HUDEP-2 (cell line): Measurements from ENCODE around the gene IPP.
"Not testable (repeated sequence)": the region's sequence is repeated elsewhere in the genome, so short reads cannot be mapped to it uniquely, and the experiment has no call there.

ENCODE experiments used
- DNase-seq, 76 experiments: peaks; one replicate each; lab custom pipeline; 2025; ENCODE audit not compliant: unreplicated experiment in 76 of 76; lab: John Stamatoyannopoulos, UW

The IPP gene

GRCh38 chr1:45746922-45747321 lies 3.5 kb downstream of the IPP start:
- DNase-seq = no peak

- DNase-seq = peak in 3 of 76 experiments; percentile 2 to 21 (median 11)
Measured at GRCh38 chr1:45739641-45740156, 10.8 kb downstream of the IPP start.

DNA sequence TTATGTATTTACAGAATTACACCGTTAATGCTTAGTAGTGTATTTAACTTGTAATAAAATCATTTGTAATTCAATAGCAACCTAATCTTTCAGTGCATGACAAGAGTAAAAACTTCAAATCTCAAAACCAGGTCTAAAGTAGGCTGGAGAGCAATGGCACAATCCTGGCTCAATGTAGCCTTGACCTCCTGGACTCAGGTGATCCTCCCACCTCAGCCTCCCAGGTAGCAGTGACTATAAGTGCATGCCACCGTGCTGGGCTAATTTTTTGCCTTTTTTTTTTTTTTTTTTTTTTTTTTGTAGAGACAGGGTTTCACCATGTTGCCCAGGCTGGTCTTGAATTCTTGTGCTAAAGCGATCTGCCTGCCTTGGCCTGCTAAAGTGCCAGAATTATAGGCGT lies 11.3 kb downstream of the IPP start:
- no peak for DNase-seq

- DNase-seq = no peak
Measured at GRCh38 chr1:45730780-45731319, 19.6 kb downstream of the IPP start.

- no peak for DNase-seq
Measured at GRCh38 chr1:45730075-45730779, 20.2 kb downstream of the IPP start.

GRCh38 chr1:45726007-45726406 lies 24.4 kb downstream of the IPP start:
- not testable (repeated sequence) for DNase-seq

- DNase-seq = no peak
Measured at GRCh38 chr1:45723248-45723930, 27.1 kb downstream of the IPP start.

DNA sequence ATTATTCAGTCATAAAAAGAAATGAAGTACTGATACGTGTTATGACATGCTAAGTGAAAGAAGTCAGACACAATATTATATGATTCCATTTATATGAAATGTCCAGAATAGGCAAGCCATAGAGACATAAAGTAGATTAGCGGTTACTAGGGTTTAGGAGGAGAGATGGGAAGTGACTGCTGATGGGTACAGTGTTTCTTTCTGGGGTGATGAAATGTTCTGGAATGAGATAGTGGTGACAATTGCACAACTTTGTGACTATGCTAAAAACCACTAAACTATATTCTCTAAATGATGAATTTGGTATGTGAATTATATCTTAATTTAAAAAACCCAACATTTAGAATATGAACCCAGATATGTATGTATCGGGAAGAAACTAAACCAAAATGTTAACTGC lies 27.6 kb downstream of the IPP start:
- DNase-seq = no peak

DNA sequence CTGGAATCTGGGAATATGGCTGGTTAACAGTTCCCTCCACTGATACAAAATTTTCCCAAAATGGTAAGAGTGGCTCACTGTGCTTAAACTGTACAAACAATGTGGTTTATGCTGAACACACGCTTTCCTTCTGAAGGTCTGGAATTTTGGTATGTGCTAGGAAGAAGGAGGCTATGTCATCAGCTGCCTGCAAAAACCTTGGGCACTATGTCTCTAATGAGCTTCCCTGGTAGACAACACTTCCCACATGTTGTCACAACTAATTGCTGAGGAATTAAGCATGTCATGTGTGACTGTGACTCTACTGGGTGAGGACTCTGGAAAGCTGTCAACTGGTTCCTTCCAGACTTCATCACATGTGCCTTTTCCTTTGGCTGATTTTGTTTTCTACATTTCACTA lies 29.2 kb downstream of the IPP start:
- DNase-seq = no peak

- no peak for DNase-seq
Measured at GRCh38 chr1:45718289-45718688, 32.2 kb downstream of the IPP start.

DNA sequence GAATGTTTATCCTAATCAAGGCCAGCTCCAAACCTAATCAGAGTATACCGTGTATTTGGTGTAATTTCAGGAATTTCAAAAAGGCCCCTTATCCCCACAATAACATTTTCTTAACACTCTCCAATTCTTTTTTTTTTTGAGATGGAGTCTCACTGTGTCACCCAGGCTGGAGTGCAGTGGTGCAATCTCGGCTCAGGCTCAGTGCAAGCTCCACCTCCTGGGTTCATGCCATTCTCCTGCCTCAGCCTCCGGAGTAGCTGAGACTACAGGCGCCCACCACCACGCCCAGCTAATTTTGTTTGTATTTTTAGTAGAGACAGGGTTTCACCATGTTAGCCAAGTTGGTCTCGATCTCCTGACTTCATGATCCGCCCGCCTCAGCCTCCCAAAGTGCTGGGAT lies 33.1 kb downstream of the IPP start:
- DNase-seq = not testable (repeated sequence)

DNA sequence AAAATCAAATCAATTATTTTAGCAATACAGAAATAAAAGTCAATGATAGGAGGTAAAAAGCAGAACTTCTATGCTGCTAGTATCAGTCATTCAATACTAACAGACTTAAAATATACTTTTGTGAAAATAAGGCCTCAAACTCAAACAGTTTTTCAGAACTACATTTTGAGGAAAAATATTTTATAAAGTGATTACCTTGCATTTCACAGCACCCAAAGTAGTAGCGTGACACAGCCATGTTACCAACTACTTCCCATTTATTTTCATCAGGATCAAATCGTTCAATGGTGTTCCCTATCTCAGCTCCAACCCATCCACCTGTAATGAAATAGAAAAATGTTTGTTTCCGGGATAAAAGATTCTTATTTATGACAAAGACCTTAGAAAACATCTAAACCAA lies 33.8 kb downstream of the IPP start:
- DNase-seq = no peak

DNA sequence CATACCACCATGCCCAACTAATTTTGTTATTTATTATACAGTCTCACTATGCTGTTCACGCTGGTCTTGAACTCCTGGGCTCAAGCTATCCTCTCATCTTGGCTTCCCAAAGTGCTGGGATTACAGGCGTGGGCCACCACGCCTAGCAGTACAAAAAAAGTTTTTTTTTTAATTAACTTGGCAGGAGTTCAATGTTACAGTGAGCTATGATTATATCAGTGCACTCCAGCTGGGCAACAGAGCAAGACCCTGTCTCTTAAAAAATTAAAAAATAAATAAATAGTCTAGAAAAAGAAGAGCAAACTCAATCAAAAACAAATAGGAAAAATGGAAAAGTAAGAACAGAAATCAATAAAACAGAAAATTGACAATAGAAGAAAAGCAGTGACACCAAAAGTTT lies 36.7 kb downstream of the IPP start:
- no peak for DNase-seq

DNA sequence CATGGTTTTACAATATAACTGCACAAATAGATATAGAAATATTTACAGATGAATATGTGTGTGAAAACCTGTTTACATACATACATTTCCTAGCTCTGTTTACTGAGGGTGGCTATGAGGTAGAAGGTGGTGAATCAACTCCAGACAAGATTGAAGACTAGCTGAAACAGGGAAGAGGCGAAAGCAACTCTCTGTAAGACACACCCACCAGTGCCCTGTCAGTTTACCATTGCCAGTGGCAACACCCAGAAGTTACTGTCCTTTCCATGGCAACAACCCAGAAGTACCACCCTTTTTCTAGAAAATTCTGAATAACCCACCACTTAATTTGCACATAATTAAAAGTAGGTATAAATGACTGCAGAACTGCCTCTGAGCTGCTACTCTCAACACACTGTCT lies 45.8 kb downstream of the IPP start:
- DNase-seq = no peak

DNA sequence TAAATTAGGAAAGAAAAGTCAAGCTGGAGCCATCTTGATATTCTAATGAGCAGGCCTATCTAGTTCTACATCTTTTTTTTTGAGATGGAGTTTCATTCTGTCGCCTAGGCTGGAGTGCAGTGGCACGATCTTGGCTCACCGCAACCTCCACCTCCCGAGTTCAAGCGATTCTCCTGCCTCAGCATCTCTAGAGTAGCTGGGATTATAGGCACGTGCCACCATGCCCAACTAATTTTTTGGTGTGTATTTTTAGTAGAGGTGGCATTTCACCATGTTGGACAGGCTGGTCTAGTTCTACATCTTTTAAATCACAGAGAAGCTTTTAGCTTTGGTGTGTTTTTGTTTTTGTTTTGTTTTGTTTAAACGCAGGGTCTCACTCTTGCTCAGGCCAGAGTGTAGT lies 55.6 kb downstream of the IPP start:
- DNase-seq = no peak

GRCh38 chr1:45693811-45694210 lies 56.6 kb downstream of the IPP start:
- DNase-seq = not testable (repeated sequence)

- DNase-seq = peak in 74 of 76 experiments; percentile 10 to 88 (median 71)
Measured at GRCh38 chr1:45687754-45688740, 62.4 kb downstream of the IPP start, which contains the start of gene TMEM69. TMEM69 (plus strand) TSS chr1:45688181; CDS start chr1:45691069, 2,888 bp downstream.

DNA sequence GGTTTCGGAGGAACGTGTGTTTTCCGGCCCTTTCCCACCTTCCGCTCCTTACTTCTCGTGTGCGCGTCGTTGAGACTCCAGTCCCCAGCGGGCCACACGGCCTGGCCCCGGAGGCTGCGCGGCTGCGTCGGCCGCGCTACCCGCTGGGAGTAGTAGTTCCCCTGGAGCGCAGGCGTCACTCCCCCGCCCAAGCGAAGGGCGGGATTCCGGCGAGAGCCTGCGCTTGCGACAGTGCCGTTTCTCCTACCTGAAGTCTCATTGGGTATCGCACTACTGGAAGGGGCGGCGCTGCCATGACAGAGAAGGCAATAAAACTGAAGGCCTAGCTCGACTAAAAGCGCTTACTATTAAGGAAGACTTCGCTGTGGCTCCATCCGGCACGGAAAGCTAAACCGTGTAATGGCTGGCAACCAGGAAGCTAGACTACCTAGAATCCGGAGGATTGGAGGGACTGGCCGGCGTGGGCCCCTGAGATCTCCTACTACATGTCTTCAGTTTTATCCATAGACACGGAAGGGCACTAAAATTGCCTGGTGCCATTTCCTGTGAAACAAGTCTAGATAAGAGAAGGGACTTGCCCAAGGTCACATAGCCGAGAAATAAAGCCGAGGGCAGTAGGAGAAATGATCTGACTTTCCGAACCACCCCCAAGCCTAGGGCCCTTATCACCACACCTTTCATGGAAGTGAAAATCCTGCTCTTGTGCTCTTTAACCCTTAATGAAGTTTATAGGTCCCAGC lies 63.3 kb downstream of the IPP start:
- peak; percentile 52 to 98 (median 94) for DNase-seq

DNA sequence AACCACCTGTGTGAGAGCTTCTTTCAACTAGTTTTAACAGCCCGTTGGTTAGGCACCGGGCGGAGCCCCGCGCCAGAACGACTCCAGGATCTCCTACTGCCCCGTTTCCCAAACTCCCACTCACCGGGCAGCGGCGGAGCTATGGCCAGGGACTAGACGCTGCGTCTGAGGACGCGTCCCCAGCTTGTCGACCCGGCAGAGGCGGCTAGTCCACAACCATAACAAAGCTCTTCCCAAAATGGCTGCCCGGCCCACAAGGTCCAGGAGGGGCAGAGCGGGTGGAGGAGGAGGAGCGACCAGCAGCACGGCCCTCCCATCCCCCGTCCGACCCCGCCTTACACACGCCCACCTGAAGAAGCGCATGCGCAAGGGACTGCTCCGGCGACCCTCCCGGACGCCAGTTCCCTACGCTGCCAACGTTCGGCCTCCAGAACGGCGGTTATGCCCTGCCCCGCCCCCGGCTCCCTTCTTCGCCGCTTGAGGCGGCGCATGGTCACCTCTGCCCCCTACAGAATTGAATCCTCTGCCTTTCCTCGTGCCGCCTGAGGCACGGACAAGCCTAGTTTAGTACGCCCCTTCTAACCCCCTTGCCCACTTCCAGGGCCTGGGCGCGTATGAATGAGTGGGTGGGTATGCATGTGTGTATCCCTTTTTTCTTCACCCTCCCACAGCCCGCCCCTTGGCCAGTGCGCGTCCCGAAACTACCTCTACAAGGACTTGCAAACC lies 64.0 kb downstream of the IPP start, which contains the start of gene GPBP1L1:
GPBP1L1 (minus strand) TSS at position 246 of the 726 bp plus-strand sequence. CDS start 27,446 bp downstream, outside the sequence.
- DNase-seq = peak; percentile 41 to 98 (median 94)
